Measurements from ENCODE around the gene ZNF862.

Gene ZNF862

DNA sequence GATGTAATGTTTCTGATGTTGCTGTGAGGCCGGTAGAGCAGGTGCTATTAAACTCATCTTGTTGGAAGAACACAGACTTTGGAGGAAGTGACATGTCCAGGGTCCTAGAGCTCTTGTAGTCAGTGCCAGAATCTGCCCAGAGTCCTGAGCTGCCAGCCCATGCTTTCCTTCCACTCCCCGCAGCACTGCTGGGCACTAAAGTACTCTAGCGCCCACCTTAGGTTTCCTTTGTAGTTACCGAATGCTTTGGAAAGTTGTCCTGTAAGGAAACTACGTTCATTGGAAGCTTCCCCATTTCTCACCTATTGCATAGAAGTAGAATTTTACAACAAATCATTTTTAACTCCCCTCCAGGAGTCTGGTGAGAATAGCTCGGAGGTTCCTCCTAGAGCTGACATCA is 11.0 kb downstream of the ZNF862 start:
- TF ChIP-seq, protein P1, sequence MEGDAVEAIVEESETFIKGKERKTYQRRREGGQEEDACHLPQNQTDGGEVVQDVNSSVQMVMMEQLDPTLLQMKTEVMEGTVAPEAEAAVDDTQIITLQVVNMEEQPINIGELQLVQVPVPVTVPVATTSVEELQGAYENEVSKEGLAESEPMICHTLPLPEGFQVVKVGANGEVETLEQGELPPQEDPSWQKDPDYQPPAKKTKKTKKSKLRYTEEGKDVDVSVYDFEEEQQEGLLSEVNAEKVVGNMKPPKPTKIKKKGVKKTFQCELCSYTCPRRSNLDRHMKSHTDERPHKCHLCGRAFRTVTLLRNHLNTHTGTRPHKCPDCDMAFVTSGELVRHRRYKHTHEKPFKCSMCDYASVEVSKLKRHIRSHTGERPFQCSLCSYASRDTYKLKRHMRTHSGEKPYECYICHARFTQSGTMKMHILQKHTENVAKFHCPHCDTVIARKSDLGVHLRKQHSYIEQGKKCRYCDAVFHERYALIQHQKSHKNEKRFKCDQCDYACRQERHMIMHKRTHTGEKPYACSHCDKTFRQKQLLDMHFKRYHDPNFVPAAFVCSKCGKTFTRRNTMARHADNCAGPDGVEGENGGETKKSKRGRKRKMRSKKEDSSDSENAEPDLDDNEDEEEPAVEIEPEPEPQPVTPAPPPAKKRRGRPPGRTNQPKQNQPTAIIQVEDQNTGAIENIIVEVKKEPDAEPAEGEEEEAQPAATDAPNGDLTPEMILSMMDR (IDR thresholded peaks at IDR 0.05; ENCODE audit: borderline replicate concordance, control extremely low read depth, extremely low read depth, insufficient read depth, missing control alignments): no peak
- in situ Hi-C loops (cut with MboI; ENCODE audit: low sequenced_read_pairs, unreplicated experiment): no loop called here
- DNase-seq (ENCODE audit: low spot score): no peak

DNA sequence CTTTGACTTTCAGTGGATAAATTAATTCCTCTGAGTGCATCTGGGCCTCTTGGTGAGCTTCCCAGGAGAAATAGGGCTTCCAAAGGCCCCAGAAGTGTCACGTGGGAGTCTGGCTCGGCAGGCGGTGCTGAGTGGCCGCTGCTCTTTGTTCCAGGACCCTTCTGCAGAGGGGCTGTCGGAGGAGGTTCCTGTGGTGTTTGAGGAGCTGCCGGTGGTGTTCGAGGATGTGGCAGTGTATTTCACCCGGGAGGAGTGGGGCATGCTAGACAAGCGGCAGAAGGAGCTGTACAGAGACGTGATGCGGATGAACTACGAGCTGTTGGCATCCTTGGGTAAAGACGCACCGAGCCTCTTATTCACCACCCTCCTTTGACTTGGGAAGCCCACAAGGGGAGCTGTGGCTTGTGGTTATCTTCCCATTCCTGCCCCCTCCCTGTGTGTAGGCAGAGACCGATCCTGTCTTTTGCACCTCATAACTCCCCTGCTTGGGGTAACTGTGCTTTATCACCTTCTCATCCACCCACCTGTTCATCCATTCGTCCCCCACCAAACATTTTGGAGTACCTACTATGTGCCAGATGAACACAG is 11.9 kb downstream of the ZNF862 start:
- TF ChIP-seq, protein P1 (IDR thresholded peaks at IDR 0.05; ENCODE audit: borderline replicate concordance, control extremely low read depth, extremely low read depth, insufficient read depth, missing control alignments): no peak
- no peak for DNase-seq (ENCODE audit: low spot score)
- in situ Hi-C loops (cut with MboI; ENCODE audit: low sequenced_read_pairs, unreplicated experiment): no loop called here

DNA sequence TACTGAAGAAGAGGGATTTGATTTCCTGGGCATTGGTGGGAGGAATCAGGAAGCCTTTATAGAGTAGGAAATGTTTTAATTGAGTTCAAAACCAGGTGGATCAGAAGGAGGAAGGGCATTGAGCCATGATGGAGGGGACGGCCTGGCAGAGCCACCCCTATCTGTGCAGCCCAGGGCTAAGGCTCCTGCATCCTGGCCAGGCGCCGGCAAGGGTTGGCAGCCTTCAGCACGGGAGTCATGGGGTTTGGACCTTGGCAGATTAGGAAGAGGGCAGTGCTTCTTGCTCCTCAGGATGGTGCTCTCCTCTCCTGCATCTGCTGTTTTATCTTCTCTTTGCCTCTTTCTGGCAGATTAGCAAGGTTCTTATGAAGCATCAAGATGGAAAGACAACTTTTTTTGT is 12.5 kb downstream of the ZNF862 start:
- DNase-seq (ENCODE audit: low spot score): no peak
- in situ Hi-C loops (cut with MboI; ENCODE audit: low sequenced_read_pairs, unreplicated experiment): no loop called here
- TF ChIP-seq, protein P1 (IDR thresholded peaks at IDR 0.05; ENCODE audit: borderline replicate concordance, control extremely low read depth, extremely low read depth, insufficient read depth, missing control alignments): no peak

DNA sequence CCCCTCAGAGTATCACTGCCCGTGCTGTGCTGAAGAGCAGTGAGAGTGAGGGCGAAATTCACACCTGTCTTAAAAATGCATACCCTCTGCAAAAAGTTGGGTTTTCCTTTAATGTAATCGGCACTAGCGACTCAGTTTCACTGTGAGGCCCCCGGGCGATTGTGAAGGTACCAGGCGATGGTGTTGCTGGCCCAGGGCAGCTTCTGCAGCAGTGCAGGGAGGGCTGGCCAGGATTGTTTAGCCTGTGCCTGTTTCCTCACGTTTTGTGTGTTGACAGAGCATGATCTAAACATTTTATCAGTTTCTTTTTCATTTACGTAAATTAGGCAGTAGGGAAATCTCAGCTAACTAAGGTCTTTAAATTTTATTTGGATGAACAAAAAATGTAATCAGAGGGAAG is 13.3 kb downstream of the ZNF862 start:
- in situ Hi-C loops (cut with MboI; ENCODE audit: low sequenced_read_pairs, unreplicated experiment): no loop called here
- TF ChIP-seq, protein P1 (IDR thresholded peaks at IDR 0.05; ENCODE audit: borderline replicate concordance, control extremely low read depth, extremely low read depth, insufficient read depth, missing control alignments): no peak
- no peak for DNase-seq (ENCODE audit: low spot score)

DNA sequence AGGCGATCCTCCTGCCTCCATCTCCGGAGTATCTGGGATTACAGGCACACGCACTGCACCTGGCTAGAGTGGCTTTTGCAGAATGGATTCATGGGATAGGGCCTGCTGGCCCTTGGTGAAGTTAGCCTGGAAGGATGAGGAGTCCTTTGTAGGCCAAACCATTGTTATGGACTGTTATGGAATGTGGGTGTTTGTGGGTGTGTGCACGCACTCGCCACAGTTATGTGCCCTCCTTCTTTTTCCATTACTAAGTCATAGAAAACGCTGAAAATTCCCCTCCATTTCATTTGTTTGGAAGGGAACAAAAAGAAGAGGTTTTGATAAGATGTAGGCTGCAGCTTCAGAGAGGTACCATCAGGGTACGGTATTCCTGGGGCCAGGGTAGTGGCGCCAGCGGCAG is 15.0 kb downstream of the ZNF862 start:
- DNase-seq (ENCODE audit: low spot score): no peak
- in situ Hi-C loops (cut with MboI; ENCODE audit: low sequenced_read_pairs, unreplicated experiment): no loop called here
- TF ChIP-seq, protein P1 (IDR thresholded peaks at IDR 0.05; ENCODE audit: borderline replicate concordance, control extremely low read depth, extremely low read depth, insufficient read depth, missing control alignments): no peak

DNA sequence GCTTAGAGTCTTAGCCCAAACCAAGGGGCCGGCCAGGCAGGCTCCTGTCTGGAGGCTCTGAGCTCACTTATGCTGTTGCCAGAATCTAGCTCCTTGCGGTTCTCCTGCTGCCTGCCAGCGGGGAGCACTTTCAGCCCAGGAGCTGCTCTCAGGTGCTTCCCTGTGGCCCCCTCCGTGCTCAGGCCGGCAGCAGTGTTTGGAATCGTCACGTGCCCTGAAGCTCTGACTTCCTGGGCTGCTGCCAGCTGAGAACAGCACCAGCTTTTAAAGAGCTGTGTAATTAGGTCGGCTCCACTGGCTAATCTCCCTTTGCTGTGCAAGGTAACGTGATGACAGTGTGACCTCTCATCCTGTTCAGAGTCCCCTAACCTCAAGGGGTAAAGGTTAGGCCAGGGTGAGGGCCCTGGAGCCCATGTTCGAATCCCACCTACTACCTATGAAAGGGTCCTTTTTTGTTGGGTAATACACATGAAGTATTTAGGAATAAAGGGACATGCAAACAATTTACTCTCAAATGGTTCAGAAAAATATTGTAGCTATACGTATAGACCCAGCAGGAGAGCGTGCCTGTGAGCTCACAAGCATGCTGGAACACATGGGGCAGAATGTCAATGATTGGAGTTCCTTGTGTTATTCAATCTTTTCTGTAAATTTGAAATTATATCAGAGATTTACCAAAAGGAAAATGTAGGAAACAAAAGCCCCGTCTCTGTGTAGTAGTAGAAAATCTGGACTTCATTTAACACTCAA is 16.6 kb downstream of the ZNF862 start:
- in situ Hi-C loops (cut with MboI; ENCODE audit: low sequenced_read_pairs, unreplicated experiment): no loop called here
- DNase-seq (ENCODE audit: low spot score): no peak
- TF ChIP-seq, protein P1 (IDR thresholded peaks at IDR 0.05; ENCODE audit: borderline replicate concordance, control extremely low read depth, extremely low read depth, insufficient read depth, missing control alignments): no peak

All from GM13976 (cell line).